Measurements from ENCODE around the gene FZD2.

- no peak for TF ChIP-seq CTCF (IDR thresholded peaks at IDR 0.05; ENCODE audit: low read depth, low read length)
- TF ChIP-seq MAX (IDR thresholded peaks at IDR 0.05; ENCODE audit: low read depth, low read length) = no peak
These were observed at the start of gene FZD2 for GRCh38 chr17:44556832-44557606.
